ENCODE data around the gene RARB. TPM values are rescaled to one million over a fixed set of nuclear protein-coding genes. Genes with fewer than 3 reads are reported as not detected.

The RARB gene
- total and polyA plus RNA-seq, 9 of the 15 experiments (the other 6 are each of a cell fraction or from before 2014, with no cell fraction given) = 0.15 to 1.3 (median 0.27) TPM

DNA sequence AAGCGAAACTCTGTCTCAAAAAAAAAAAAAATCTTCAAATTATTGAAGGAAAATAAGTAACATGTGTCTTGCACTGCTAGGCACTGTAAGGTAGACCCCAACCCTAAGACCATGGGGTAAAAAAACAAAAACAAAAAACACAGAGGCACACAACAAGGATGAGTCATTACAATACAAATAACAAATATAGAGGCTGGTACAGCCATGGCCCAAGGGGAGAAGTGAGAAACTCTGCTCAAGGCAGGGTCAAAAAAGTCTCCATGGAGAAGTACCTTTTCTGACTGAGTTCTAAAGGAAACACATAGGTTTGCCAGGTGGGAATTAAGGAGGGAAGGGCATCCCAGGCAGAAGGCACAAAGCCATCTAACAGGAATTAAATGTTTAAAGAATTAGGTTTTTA is 182.1 kb downstream of the RARB start:
- Histone ChIP-seq H4K20me1 (replicated peaks; ENCODE audit: control insufficient read depth, insufficient read depth, low read length) (no peaks in the 10 kb centered on the region), H3K27ac (ENCODE audit: extremely low read depth, low read depth, low read length) (no peak overlapping the region), H3K4me3 (no peak overlapping the region), H3K9ac (ENCODE audit: insufficient read depth in 1 of 2, low read depth in 2 of 2, low read length in 2 of 2) (no peak overlapping the region), H3K9me3 (replicated peaks; ENCODE audit: control insufficient read depth, insufficient read depth, low read depth, low read length) (no peaks in the 10 kb centered on the region), H3K79me2 (ENCODE audit: control insufficient read depth, insufficient read depth, low read length) (no peaks in the 10 kb centered on the region), H3K4me2 (ENCODE audit: insufficient read depth, low read length) (no peak overlapping the region), H3K36me3 (ENCODE audit: control insufficient read depth, insufficient read depth, low read length) (peaks cover 88% of the 10 kb centered on the region), H3K4me1 (replicated peaks in 1 of 2; ENCODE audit: control insufficient read depth in 2 of 2, insufficient read depth in 2 of 2, low read length in 2 of 2) (no peaks in the 10 kb centered on the region), H2AFZ (ENCODE audit: low read depth, low read length) (no peak overlapping the region), H3K27me3 (ENCODE audit: control insufficient read depth in 2 of 2, insufficient read depth in 2 of 2, low read length in 2 of 2) (no peaks in the 10 kb centered on the region), H3K9me1 (ENCODE audit: control insufficient read depth, insufficient read depth, low read length) (no peaks in the 10 kb centered on the region)
- intact Hi-C loops (cut with micrococcal nuclease) (no loop called here), in situ Hi-C loops (cut with MboI) (no loop called here)
- no peak for TF ChIP-seq PCBP2 (IDR thresholded peaks at IDR 0.05; ENCODE audit: low read depth, low read length, poor library complexity, severe bottlenecking)
- TF ChIP-seq, protein P1, sequence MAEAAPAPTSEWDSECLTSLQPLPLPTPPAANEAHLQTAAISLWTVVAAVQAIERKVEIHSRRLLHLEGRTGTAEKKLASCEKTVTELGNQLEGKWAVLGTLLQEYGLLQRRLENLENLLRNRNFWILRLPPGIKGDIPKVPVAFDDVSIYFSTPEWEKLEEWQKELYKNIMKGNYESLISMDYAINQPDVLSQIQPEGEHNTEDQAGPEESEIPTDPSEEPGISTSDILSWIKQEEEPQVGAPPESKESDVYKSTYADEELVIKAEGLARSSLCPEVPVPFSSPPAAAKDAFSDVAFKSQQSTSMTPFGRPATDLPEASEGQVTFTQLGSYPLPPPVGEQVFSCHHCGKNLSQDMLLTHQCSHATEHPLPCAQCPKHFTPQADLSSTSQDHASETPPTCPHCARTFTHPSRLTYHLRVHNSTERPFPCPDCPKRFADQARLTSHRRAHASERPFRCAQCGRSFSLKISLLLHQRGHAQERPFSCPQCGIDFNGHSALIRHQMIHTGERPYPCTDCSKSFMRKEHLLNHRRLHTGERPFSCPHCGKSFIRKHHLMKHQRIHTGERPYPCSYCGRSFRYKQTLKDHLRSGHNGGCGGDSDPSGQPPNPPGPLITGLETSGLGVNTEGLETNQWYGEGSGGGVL (CRISPR knock-in tag; IDR thresholded peaks at IDR 0.05) = no peak
- TF ChIP-seq, protein P2, sequence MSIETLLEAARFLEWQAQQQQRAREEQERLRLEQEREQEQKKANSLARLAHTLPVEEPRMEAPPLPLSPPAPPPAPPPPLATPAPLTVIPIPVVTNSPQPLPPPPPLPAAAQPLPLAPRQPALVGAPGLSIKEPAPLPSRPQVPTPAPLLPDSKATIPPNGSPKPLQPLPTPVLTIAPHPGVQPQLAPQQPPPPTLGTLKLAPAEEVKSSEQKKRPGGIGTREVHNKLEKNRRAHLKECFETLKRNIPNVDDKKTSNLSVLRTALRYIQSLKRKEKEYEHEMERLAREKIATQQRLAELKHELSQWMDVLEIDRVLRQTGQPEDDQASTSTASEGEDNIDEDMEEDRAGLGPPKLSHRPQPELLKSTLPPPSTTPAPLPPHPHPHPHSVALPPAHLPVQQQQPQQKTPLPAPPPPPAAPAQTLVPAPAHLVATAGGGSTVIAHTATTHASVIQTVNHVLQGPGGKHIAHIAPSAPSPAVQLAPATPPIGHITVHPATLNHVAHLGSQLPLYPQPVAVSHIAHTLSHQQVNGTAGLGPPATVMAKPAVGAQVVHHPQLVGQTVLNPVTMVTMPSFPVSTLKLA (conservative IDR thresholded peaks at IDR 0.05) = no peak
- TF ChIP-seq MIER1 (IDR thresholded peaks at IDR 0.05; ENCODE audit: low read depth) = no peak
- TF ChIP-seq ZNF121 (CRISPR knock-in tag; conservative IDR thresholded peaks at IDR 0.05) = no peak
- no peak for TF ChIP-seq ZNF384 (IDR thresholded peaks at IDR 0.05; ENCODE audit: low read depth, low read length)
- ChIA-PET POLR2A (no interaction called here), CTCF (ENCODE audit: low intra/inter-chr PET ratio) (no interaction called here)
- no peak for ATAC-seq
- 88% methylated on average over 1 of the region's 1 CpG for WGBS (ENCODE audit: insufficient coverage, low coverage, missing lambda C conversion rate)
- DNase-seq (ENCODE audit: extremely low read depth in 1 of 4, low spot score in 3 of 4) = no peak
- no peak for FAIRE-seq
- no TSS peak for BruUV-seq (replicated peaks)

Measured in K562 (cell line).